Cardiac muscle cell (in vitro differentiated cells and primary cell): ENCODE data around the gene COL9A3. TPM values are rescaled to one million over a fixed set of nuclear protein-coding genes. Genes with fewer than 3 reads are reported as not detected.

Source experiments
- DNase-seq, 2 donors: peaks; one replicate each; pipeline versions ENCODE4 v3.0.0 to v3.0.0-alpha.2; 2010 to 2017; ENCODE audit warnings: low read depth in 1 of 2, low spot score in 1 of 2
- H3K27ac ChIP-seq: fragments of 200-600 bp; sonication (generic); 2 replicates; pipeline ENCODE4 v1.5.1; 2016
- H3K27me3 ChIP-seq: fragments of 200-600 bp; sonication (generic); 2 replicates; pipeline ENCODE4 v1.6.0; 2016; ENCODE audit warnings: control low read depth
- H3K36me3 ChIP-seq: fragments of 200-600 bp; sonication (generic); 2 replicates; pipeline ENCODE4 v1.5.1; 2016; ENCODE audit warnings: control low read depth
- H3K4me1 ChIP-seq: fragments of 200-600 bp; sonication (generic); 2 replicates; pipeline ENCODE4 v1.8.1; 2017; ENCODE audit warnings: low read depth, mild to moderate bottlenecking, mixed run types
- H3K4me3 ChIP-seq: fragments of 200-600 bp; sonication (generic); 2 replicates; pipeline ENCODE4 v1.5.1; 2016; ENCODE audit warnings: mild to moderate bottlenecking
- H3K9me3 ChIP-seq: fragments of 200-600 bp; sonication (generic); 2 replicates; pipeline ENCODE4 v1.5.1; 2017; ENCODE audit warnings: low read depth, mild to moderate bottlenecking, control low read depth
- polyA plus RNA-seq: library from polyadenylated mRNA; unstranded; fragments of >200 nt; fragmentation: Nextera tagmentation; extraction: Ambion mirVana; gene quantifications from 2 replicates; pipeline ENCODE4 v1.2.1, GENCODE V29; 2016
- total RNA-seq: library from RNA; depleted of rRNA; stranded (reverse); fragments of >200 nt; gene quantifications from 2 replicates; pipeline ENCODE4 v1.2.3, GENCODE V29; 2016
- TF ChIP-seq, protein P1 (sequence below): IDR thresholded peaks from 2 replicates; pipeline ENCODE4 v1.5.1; 2012; ENCODE audit warnings: low read depth, mild to moderate bottlenecking, low read length

The COL9A3 gene
- total and polyA plus RNA-seq, 2 experiments from 2014 or later = 6.4 to 10.3 TPM

DNA sequence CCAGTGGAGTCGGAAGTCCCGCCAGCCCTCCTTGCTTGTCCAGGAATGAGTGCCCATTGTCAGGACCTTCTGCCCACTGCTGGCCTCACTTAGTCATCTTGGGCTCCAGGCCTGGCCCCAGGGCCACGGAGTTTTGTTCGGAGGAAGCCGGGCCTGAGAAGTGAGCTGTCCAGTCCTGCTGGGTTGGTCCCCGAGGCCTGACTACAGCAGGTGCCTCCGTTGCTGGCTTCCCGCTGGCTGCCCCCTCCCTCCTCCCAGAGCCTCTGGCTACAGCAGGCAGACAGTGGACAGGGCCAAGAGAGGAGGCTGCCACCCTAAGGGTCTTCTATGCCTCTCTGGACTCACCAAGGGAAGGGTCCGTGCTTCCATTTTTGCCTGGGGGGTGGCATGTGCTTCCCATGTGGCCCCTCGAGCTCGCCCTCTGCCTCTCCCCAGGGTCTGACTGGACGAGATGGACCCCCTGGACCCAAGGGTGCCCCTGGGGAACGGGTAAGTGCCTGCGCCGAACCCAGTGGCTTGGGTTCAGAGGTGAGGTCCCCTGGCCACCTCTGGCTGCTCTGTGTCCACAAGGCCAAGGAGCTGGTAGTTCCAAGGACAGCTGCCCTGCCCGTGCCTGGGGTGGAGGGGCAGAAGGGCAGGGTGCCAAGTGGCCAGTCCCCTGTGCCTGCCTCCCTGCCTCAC is 2.8 kb downstream of the COL9A3 start:
- TF ChIP-seq, protein P1, sequence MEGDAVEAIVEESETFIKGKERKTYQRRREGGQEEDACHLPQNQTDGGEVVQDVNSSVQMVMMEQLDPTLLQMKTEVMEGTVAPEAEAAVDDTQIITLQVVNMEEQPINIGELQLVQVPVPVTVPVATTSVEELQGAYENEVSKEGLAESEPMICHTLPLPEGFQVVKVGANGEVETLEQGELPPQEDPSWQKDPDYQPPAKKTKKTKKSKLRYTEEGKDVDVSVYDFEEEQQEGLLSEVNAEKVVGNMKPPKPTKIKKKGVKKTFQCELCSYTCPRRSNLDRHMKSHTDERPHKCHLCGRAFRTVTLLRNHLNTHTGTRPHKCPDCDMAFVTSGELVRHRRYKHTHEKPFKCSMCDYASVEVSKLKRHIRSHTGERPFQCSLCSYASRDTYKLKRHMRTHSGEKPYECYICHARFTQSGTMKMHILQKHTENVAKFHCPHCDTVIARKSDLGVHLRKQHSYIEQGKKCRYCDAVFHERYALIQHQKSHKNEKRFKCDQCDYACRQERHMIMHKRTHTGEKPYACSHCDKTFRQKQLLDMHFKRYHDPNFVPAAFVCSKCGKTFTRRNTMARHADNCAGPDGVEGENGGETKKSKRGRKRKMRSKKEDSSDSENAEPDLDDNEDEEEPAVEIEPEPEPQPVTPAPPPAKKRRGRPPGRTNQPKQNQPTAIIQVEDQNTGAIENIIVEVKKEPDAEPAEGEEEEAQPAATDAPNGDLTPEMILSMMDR = no peak
- Histone ChIP-seq H3K9me3 (no peaks in the 10 kb centered on the region), H3K4me1 (peaks cover 12% of the 10 kb centered on the region), H3K4me3 (no peak overlapping the region), H3K27me3 (peaks cover 26% of the 10 kb centered on the region), H3K27ac (no peak overlapping the region), H3K36me3 (no peaks in the 10 kb centered on the region)
- peak in 1 of 2 donors; percentile 62 for DNase-seq

DNA sequence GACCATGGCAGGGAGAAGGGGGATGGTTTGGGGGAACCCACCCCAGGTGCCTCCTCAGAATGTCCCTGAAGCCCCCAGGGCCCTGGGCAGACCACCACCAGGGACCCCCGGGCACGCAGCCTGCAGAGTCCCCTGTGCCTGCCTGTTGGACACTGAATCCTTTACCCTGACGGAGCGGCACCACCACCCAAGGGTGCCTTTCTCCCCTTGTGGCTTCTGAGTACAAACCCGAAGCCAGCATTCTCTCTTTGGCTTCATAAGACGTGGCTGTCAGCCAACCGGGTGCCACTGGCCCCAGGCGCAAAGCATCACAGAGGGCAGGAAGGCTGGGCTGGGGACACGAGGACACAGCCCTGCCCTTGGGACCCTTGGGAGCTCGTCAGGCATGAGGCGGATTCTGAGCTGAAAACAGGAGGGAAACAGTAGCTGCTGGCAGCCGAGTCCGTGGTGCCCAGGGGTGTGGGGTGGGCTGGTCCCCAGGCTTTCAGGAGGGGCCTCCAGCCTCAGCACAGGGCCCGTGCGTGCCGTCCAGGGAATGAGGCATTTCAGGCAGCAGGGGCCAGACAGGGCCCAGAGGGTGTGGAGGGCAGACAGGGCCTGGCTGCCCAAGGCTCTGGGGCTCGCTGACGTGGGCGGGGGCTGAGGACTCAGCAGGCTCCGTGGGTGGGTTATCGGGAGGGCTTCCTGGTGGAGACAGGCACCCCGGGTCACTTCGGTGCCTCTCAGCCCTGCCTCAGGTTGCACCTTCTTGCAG is 3.5 kb downstream of the COL9A3 start:
- Histone ChIP-seq H3K4me1 (peaks cover 13% of the 10 kb centered on the region), H3K27me3 (peaks cover 26% of the 10 kb centered on the region), H3K36me3 (no peaks in the 10 kb centered on the region), H3K27ac (no peak overlapping the region), H3K9me3 (no peaks in the 10 kb centered on the region), H3K4me3 (no peak overlapping the region)
- TF ChIP-seq, protein P1 = no peak
- DNase-seq = no peak

DNA sequence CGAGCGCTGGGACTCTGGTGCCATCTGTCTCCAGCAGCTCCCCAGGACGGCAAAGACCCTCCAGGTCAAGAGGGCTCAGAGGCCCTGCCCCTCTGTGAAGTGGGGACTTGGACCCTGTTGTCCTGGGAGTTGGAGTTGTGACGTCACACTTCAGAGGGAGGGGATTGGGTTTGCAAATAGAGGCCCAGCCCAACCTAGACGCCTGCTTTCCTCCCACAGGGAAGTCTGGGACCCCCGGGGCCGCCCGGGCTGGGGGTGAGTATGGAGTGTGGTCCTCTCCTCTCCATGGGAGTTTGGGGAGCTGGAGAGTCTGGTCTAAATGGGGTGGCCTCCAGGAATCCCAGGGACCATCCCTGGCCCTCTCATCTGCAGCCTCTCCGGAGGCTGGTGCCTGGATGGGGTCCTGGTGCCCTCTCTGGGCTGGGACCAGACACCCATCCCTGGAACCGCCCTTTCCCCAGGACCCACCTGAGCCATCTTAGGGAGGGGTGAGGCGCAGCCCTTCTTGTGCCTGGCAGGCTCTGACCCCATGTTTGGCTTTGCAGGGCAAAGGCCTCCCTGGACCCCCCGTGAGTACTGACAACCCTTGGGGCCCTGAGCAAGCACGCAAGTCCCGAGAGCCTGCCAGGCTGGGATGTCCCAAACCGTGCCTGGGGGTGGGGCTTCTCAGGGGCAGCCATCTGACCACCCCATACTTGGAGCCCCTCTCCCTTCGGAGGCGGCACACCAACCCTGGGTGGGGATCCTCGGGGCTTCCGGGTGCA is 4.3 kb downstream of the COL9A3 start:
- no peak for DNase-seq
- Histone ChIP-seq H3K9me3 (no peaks in the 10 kb centered on the region), H3K4me1 (peaks cover 13% of the 10 kb centered on the region), H3K4me3 (no peak overlapping the region), H3K27ac (no peak overlapping the region), H3K36me3 (no peaks in the 10 kb centered on the region), H3K27me3 (peaks cover 18% of the 10 kb centered on the region)
- TF ChIP-seq, protein P1 = no peak

DNA sequence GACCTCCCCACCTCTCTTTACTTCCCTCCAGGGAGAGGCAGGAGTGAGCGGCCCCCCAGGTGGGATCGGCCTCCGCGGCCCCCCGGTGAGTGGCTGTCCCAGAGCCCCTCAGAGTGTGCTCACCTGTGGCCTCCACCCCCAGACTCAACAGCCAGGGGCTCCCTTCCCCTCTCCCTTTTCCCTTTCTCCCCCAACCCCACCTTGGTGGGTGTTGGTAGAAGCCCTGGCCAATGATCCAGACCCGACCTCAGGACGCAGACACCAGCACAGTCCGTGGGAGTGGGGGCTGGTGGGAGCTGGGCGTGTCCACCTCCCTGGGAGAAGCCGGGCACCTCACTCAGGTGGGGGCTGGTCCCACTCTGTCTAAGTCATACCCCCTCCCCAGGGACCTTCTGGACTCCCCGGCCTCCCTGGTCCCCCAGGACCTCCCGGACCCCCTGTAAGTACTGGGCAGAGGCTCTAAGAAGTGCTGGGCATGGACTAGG is 4.9 kb downstream of the COL9A3 start:
- no peaks in the 10 kb centered on the region for H3K9me3 ChIP-seq
- no peak overlapping the region for H3K4me3 ChIP-seq
- no peak overlapping the region for H3K27ac ChIP-seq
- no peaks in the 10 kb centered on the region for H3K36me3 ChIP-seq
- H3K27me3 ChIP-seq = peaks cover 12% of the 10 kb centered on the region
- TF ChIP-seq, protein P1 = no peak
- DNase-seq = no peak
- H3K4me1 ChIP-seq = peaks cover 10% of the 10 kb centered on the region

DNA sequence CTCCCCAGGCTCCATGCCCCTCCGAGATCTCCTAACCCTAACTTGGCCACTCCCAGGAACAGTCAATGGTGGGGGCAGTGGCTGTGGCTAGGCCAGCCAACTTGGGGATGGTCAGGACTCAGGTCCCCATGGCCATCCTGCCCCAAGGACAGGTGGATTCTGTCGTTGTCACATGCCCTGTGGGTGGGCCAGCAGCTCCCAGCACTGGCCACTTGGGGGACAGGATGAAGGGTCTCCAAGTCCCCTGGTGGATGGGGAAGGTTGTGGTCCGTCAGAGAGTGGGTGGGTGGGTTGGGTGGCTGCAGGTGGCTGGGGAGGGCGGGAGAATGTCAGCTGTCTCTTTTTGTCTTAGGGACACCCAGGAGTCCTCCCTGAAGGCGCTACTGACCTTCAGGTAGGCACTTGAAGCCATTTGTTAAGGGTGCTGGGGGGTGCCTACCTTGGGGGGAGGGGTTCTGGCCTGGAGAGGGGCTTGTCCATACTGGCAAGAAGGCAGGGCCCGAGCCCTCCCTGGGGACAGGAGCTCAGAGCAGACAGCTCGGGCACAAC is 5.5 kb downstream of the COL9A3 start:
- TF ChIP-seq, protein P1 = no peak
- Histone ChIP-seq H3K9me3 (no peaks in the 10 kb centered on the region), H3K27ac (no peak overlapping the region), H3K36me3 (no peaks in the 10 kb centered on the region), H3K4me3 (no peak overlapping the region), H3K4me1 (peaks cover 10% of the 10 kb centered on the region), H3K27me3 (peaks cover 6% of the 10 kb centered on the region)
- no peak for DNase-seq
